HTERT RPE-1 (cell line): ENCODE measurements around the gene USP20.
"Not testable (repeated sequence)": the region's sequence is repeated elsewhere in the genome, so short reads cannot be mapped to it uniquely, and the experiment has no call there.

Experiments
- in situ Hi-C: fragments of 300-500 bp; cut with MboI; formaldehyde crosslinking; loops from 4 replicates; pipeline ENCODE4 v1.14.3; 2020; ENCODE audit warnings: low sequenced_read_pairs

Gene USP20

GRCh38 chr9:129835128-129835859, at the start of gene USP20, which contains the start of gene C9orf78:
Gene USP20 (plus strand): TSS chr9:129835458. CDS start chr9:129852556, 17,098 bp downstream.
Gene C9orf78 (minus strand): TSS chr9:129835275. CDS start chr9:129835221, 54 bp downstream.
- in situ Hi-C loops, result no loop called here

DNA sequence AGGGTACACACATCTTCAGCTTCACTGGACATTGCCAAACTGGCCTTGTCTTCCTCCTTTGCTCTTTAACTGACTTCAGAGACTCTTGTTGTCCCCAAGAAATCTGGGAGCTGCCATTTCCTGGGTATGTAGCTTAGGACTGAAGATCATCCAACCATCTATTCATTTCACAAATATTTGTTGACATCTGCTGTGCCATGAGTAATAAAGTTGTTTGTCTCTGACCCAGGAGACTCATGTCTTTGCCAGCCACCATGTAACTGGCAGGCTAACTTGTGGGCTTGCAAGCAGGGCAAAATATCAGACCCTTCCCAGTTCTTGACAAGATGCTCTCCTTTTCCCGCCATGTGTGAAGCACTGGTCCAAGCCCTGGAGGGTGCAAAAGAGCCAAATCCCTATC, 49.4 kb upstream of the USP20 start:
- in situ Hi-C loops, result no loop called here

DNA sequence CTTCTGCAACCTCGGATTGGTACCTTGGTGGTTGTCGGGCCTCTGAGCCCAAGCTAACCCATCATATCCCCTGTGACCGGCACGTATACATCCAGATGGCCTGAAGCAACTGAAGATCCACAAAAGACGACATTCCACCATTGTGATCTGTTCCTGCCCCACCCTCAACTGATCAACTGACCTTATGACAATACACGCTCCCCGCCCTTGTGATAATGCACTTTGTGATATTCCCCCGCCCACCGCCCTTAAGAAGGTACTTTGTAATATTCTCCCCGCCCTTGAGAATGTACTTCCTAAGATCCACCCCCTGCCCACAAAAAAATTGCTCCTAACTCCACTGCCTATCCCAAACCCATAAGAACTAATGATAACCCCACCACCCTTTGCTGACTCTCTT, 48.8 kb upstream of the USP20 start:
- in situ Hi-C loops, result no loop called here

GRCh38 chr9:129794549-129794948, 40.7 kb upstream of the USP20 start:
- in situ Hi-C loops, result no loop called here

DNA sequence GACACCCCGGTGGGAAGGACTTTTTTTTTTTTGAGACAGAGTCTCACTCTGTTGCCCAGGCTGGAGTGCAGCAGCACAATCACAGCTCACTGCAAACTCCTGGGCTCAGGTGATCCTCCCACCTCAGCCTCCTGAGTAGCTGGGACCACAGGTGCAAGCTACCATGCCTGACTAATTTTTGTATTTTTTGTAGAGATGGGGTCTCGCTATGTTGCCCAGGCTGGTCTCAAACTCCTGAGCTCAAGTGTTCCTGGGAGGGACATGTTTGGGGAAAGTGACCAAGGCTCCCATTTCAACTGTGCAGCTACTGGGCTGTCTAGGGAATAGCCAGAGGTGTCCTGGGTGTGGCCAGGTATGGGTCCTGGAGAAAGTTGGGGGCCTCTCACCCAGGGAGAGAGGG, 39.2 kb upstream of the USP20 start:
- in situ Hi-C loops, result not testable (repeated sequence)

- in situ Hi-C loops, result no loop called here
Observed at GRCh38 chr9:129798973-129799372, 36.3 kb upstream of the USP20 start.

- in situ Hi-C loops, result no loop called here
Observed at GRCh38 chr9:129801504-129801903, 33.8 kb upstream of the USP20 start.

DNA sequence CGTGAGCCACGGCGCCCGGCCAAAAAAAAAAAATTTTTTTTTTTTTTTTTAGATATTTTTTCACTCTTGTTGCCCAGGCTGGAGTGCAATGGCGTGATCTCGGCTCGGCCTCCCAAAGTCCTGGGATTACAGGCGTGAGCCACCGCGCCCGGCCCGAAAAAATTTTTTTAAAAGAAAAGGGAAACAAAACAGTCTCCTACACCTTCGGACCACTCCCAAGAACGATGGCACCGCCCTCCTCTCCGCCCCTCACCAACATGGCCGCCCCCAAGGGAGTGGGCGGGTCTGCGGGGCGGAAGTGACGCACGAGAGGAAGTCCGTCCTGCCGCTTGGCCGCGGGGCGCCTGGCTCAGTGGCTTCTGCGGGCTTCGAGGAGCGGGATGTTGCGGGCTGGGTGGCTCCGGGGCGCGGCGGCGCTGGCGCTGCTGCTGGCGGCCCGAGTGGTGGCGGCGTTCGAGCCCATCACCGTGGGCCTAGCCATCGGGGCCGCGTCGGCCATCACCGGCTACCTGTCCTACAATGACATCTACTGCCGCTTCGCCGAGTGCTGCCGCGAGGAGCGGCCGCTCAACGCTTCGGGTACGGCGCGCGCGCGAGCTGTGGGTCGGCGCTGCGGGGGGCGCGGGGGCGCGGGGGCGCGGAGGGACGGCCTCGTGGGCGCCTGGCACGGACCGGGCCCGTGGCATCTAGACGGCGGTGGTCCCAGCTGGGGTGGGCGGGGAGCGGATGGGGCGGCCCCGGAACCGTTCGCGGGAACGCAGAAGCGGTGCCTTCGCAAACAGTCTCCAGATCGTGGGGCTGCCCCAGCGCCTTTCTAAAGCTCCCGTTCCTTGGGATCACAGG, 32.2 kb upstream of the USP20 start, which contains the start of gene TOR1B:
Gene TOR1B (plus strand): TSS at position 352 of the 843 bp plus-strand sequence. CDS start 29 bp downstream, at position 381.
- in situ Hi-C loops, result no loop called here

DNA sequence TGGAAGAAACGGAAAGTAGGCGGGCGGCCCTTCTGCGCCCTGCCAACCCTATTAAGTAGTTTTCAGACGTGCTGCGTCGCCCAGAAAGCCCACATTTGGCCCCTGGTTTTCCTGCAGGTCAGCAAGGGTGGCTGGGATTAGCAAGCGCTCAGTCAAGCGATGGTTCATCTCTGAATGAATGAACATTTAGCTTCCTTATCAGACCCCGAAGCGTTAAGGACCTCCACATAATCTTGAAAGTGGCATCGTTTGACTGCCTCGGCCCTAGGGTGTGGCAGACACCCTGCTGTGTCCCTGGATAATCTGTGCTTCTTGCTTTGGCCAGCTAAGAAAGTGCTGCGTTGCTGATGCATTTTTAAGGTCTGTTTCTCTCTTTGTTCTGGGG, 31.6 kb upstream of the USP20 start:
- in situ Hi-C loops, result no loop called here

DNA sequence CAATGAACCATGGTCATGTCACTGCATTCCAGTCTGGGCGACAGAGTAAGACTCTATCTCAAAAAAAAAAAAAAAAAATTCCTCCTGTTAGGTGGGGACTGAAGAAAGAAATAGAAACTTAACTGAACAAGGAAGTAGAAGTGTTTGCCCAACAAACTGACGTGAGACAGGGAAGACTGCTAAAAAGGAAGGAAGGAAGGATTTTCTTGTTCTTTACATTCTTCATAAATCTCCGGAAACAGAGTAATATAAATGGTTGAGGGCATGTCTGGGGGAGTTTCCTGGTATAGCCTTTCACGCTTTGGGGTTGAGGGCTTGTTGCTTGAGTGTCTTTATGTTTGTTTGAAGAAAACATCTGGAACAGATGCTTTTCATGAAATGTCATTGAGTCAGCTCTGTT, 29.2 kb upstream of the USP20 start:
- in situ Hi-C loops, result no loop called here

- in situ Hi-C loops, result no loop called here
Observed at GRCh38 chr9:129809346-129809745, 25.9 kb upstream of the USP20 start.

DNA sequence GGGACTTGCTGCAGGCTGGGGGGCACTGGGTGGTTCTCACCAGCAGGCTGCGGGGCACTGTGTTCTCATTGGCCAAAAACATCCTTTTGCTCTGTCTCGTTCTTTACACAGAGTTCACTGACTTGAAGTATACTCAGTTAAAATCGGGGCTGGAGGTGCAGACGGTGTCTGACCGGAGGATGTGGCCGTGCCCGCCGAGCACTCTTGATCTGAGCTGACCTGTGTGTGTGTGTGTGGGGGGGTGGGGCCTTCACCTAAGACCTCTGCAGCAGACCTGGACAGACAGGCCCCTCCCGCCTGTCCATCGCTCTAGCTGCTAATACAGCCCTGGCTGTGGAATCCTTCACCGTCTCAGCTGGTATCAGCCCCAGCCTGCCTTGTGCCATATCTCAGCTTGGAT, 25.1 kb upstream of the USP20 start:
- in situ Hi-C loops, result no loop called here

GRCh38 chr9:129810788-129811187, 24.5 kb upstream of the USP20 start:
- in situ Hi-C loops, result no loop called here

- in situ Hi-C loops, result no loop called here
Observed at GRCh38 chr9:129811967-129812363, 23.3 kb upstream of the USP20 start.

GRCh38 chr9:129812385-129812784, 22.9 kb upstream of the USP20 start:
- in situ Hi-C loops, result no loop called here

GRCh38 chr9:129813661-129814060, 21.6 kb upstream of the USP20 start:
- in situ Hi-C loops, result no loop called here

GRCh38 chr9:129814432-129815223, 20.6 kb upstream of the USP20 start:
- in situ Hi-C loops, result no loop called here

DNA sequence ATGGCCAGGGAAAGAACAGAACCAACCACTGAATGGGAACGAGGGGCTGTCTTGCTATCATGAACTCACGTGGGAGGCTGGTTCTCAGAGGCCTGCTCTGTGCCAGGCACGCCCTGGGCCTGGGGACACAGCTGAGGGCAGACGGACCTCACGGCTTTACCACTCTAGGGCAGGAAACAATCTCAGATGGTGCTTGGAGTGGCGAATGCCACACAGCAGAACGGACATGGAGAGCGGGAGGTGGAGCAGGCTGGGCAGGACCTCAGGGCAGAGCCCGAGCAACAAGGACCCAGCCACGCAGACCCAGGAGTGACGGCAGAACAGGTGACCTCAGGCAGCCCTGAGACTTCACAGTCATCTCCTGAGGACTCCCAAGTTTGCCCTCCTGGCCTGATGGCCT, 20.0 kb upstream of the USP20 start:
- in situ Hi-C loops, result no loop called here

DNA sequence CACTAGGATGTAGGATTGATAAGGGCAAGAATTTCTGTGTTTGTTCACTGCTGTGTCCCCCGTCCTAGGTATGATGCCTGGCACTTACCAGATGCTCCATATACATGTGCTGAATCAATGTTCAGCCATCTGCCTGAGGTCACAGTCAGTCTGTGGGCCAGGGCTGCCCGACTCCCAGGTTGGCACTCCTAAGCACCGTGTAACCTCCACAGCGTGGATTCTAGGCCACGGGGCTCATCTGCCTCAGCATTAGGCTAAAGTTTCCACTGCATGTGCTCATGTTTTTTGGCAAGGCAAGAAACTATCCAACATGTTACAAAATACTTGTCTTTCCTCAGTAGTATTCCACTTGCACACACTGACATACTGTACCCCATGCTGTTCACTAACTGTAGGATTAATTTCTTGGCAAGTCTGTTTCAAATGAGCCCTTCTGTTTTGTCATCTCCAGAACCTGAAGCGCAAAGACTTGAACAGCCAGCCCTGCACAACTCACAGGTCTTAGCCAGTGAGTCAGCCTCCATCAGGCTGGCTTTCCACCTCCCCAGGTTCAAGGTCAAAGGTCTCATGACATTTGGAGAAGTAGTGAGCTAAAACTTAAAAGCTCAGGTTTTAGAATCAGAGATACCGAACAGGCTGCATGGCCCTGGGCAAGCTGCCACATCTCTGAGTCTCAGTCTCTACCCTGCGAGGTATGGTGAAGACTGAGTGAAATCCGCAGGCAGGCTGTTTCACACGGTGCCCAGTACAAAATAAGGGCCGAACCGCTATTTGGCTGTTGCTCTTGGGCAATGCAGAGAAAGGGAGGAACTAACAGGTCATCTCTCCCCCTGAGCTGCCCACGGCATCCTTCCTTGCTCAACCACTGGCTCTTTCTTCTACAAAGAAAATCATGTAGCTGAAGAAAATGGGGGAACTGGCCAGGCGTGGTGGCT, 18.5 kb upstream of the USP20 start:
- in situ Hi-C loops, result no loop called here

DNA sequence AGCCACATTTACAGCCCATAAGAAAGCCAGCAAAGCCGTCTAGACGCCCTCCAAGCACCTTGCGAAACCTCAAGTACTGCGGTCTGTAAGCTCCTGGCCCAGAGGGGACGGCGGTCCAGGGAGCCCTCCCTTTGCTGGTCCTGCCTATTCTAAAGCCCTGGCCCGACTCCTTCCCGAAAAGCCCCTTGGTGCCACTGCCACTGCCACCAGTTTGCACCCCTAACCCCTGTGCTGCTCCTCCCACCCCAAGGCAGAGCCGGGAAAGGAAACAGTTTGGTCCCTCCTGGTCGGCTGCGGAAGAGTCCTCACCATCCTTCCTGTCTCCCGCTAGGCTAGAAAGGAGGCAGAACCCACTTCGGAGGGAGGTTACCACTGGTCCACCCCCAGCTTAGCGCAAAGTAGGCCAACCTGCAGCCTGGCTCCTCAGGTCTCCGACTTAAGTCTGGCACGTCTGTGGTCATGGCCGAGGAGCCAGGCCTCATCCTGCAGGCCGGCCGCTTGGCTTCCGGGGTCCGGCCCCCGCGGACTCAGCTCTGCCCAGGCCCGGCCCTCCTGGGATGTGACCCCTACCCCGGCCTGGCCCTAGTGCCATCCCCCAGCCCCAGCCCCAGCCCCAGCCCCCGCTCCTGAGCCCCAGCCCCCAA, 12.2 kb upstream of the USP20 start:
- in situ Hi-C loops, result no loop called here
